Measurements from ENCODE around the gene RTN1.

GRCh38 chr14:59585891-59586554 is 284.6 kb downstream of the RTN1 start:
- TF ChIP-seq CTCF (IDR thresholded peaks at IDR 0.05; ENCODE audit: poor library complexity, severe bottlenecking) (no peak), RAD21 (conservative IDR thresholded peaks at IDR 0.05) (no peak), EP300 (conservative IDR thresholded peaks at IDR 0.05; ENCODE audit: poor library complexity, severe bottlenecking) (no peak)

Data from neural cell (in vitro differentiated cells).